ENCODE measurements around the gene PDLIM5.

The PDLIM5 gene

DNA sequence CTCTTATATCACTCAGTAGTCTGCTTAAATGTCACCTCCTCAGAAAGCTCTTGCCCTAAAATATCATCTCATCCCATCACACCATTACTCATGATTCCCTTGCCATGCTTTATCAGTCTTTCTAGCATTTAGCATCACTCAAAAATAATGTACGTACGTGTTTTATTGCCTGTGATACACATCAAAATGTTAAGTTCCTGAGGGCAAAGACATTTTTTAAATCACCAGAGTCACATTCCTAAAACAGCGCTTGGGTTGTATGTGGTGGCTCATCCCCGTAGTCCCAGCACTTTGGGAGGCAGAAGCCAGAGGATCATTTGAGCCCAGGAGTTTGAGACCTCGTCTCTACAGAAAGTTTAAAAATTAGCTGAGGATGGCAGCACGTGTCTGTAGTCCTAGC lies 21.3 kb upstream of the PDLIM5 start:
- DNase-seq, result no peak

DNA sequence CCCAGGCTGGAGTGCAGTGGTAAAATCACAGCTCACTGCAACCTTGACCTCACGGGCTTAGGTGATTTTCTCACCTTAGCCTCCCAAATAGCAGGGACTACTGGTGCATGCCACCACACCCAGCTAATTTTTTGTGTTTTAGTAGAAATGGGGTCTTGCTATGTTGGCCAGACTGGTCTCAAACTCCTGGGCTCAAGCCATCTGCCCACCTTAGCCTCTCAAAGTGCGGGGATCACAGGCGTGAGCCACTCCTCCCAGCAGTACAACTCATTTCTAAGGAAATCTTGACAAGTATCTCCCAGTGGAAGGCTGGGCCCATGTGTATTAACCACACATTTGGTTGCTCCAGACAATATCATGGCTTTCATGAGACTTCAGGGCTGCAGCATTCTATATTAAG lies 20.4 kb upstream of the PDLIM5 start:
- DNase-seq, result no peak

DNA sequence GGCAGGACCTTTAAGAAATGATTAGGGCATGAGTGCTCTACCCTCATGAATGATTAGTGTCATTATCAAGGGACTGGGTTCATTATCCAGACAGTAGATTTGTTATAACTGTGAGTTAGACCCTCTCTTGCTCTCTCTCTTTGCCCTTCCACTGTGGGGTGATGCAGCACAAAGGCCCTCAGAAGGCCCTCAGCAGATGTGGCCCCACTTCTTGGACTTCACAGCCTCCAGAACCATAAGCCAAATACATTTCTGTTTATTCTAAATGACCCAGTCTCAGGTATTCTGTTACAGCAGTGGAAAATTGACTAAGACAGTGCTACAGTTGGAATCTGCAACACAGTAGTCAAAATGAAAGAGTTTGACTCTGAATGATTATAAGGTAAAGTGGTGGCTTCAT lies 17.2 kb upstream of the PDLIM5 start:
- no peak for DNase-seq

DNA sequence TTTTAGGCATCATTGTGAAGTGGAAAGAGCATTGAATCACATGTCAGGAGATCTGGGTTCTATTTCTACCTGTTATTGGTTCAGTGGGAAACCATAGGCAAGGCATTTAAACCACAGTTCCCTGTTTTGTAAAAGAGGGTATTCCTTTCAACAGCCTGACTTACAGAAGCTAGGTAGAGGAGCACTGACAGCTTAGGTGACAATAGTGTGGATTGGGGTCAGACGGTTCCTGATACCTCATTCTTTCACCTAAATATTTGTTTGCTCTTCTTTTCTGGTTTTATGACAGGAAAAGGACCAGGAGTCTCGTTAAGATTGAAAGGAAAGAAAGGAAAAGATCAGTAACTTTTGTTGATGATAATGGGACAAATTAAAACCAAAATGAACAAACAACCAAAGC lies 15.9 kb upstream of the PDLIM5 start:
- DNase-seq, result no peak

DNA sequence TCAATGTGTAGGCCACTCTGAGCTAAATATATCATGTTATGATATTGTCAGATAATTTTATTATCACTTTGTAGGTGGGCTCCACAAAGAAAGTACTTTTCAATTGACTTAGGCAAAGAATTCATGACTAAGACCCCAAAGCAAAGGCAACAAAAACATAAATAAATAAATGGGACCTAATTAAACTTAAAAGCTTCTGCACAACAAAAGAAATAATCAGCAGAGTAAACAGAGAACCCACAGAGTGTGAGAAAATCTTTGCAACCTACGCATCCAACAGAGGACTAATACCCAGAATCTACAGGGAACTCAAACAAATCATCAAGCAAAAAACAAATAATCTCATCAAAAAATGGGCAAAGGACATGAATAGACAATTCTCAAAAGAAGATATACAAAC lies 15.2 kb upstream of the PDLIM5 start:
- DNase-seq, result no peak

DNA sequence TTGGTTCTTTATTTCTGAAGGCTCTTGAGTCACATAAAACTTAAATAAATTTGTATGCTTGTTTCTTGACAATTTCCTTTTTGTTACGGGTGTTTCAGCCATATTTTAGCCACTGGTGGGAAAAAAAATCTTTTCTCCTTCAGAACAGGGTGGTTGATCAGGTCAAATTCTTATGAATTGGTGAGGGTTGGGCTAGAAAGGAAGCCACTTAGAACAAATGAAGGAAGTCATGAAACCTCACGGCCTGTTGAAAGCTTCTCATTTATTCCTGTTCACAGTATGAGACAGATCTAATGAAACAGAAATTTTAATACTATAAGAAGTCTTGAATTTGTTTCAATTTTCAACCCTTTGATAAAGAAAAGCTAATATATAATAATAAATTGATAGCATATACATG lies 12.1 kb upstream of the PDLIM5 start:
- no peak for DNase-seq

DNA sequence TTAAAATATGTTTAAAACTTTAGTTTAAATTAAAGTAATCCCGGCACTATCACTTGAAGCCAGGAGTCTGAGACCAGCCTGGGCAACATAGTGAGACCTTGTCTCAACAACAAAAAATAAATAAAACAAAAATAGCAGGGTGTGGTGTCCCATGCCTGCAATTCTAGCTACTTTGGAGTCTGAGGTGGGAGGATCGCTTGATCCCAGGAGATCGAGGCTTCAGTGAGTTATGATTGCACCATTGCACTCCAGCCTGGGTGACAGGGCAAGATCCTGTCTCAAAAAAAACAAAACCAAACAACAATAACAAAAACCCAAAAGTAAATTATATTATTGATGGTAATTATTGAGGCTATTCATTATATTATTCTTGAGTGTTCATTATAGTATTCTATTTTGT lies 9.9 kb upstream of the PDLIM5 start:
- no peak for DNase-seq

DNA sequence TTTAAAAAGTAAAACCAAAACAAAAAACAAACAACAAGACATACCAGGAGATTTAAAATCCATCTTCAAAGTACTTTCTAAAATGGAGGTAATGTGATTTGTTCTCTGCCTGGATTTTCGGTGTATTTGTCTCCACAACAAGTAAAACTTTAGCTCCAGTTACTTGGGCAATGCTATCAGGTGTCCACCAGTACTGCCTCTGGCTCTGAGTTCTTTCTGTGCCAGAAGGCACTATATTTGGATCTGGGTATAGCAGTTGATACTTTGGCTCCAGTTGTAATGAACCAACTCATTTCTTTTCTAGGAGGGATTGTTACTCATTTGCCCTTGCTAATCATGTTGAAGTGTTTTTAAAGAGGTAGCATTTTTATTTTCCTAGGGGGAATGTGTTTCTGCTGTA lies 9.5 kb upstream of the PDLIM5 start:
- no peak for DNase-seq

DNA sequence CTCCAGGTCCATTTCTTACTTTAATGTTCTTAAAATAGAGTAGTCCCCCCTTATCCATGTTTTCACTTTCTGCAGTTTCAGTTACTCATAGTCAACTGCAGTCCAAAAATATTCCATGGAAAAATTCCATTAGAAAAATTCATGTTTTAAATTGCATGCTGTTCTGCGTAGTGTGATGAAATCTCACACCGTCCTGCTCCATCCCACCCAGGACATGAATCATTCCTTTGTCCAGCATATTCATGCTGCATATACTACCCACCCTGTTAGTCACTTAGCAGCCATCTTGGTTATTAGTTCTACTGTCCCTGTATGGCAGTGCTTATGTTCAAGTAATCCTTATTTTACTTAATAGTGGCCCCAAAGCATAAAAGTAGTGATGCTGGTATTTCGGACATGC lies 5.4 kb upstream of the PDLIM5 start:
- DNase-seq, result peak in 1 of 2 experiments; percentile 3

DNA sequence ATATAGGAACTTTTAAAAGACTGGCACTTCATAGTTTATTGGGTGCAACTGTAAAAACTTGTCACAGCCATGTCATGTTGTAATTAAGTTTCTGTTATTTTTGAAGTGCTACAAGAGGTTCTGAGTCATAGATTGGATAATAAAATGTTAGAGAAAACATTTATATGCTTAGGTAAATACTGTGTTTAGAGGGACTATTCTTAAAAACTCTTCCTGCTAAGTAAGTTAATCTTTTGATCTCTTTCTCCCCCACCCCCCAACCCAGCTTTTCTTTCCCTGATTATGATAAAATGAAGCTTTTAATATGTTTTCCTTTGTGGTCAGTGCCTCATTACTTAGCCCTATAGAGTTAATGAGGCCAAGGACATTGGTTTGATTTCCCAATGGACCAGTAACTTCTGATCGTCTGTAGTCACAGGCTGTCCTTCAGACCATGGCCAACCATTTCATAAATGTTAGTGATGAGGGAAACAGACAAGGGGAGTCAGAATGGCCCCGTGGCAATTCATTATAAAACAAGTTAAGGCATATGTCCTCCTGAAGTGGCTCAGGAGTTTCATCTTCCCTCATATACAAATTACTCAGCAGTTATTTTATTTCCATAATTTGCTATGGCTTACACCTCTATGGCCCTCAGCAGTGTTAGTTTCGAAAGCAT lies 3.9 kb upstream of the PDLIM5 start:
- no peak for DNase-seq

DNA sequence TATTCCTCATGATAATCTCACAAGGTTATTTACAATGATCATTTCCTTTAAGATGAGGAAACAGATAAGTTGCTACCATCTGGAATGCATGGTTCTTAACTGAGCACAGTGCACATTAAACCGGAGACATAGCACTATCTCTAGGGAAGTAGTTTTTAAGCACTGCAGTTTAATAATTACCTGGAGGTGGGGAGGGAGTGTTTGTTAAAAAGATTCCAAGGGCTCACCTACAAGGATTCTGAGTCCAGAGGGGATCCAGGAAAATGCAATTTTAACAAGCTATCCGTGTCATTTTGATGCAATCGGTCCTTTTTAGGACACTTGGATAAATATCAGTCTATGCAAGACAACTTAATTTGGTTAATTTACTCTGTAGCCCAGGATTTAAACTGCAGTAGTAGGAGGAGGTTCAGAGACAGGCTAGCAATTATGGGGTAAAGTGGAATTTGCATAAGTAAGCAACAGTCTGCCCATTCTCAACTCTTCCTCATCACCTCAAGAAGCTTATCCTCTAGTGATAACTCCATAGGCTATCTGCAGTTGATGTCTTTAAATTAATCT lies 2.8 kb upstream of the PDLIM5 start:
- DNase-seq, result no peak

DNA sequence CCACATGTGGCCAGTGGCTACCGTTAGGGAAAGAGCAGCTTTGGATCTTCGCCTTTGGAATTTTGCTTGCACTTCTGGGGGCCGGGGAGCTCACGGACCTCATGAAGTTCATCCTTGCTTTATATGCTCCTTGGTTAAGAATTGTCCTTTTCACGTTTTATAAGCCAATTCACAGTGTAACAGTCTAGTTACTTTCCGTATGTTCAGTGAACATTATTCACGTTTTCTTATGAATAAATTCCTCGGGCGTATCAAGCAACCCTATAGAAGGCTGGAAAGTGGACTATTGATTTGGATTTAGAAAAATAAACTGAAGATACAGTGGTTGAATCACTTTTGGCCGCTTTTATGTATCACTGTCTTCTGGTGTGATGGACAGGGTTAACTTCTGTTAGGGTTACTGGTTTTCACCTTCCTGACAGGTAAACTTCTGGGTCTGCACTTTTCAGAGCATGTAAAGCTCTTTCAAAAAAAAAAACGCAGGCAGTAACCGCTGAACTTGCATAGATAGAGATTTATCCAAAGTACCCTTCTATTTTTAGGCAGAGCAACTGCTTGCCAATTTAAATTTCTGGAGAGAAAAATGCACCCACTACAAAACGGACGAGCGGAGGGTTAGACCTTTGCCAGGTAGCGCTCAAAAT lies 569 bp upstream of the PDLIM5 start:
- DNase-seq, result no peak

DNA sequence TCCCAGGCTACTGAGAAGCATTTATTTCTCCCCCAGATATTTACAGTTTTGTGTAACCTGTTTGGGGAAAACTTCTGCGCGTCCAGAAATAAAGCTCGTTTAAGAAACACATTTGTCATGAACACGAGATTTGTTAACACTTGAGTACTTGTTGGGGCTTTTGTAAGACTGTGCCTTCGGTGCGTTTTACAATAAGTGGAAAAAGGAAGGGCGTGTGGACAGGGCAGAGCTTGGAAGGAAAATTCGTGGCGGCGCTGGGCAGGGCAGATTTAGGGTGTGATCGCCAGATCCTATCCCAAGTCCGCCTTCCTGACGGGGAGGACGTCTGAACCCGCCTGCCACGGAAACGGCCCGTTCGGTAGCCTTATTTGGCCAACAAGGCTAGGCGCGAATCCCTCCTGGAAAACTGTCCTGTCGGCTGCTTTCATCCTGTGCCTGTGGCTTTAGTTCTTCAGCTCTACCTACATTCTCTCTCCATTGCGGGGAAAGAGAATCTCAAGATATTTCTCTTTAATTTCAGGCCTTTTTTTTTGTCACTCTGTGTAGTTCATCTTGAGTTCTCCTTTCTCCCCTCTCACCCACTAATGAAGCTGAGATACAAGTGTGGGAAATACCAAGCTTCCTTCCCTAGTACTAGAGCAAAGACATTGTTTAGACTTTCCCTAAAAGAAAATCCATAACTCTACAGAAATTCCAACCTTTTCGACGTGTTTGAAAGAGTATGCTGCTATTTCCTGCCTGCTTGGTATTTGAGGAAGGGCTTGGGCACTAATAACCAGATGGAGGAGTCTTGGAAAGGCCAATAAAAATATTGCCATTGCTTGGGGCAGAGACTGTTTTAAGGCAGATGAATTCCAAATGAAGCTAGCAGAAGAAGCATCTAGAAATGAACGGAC lies 982 bp downstream of the PDLIM5 start:
- peak; percentile 2 to 67 for DNase-seq

DNA sequence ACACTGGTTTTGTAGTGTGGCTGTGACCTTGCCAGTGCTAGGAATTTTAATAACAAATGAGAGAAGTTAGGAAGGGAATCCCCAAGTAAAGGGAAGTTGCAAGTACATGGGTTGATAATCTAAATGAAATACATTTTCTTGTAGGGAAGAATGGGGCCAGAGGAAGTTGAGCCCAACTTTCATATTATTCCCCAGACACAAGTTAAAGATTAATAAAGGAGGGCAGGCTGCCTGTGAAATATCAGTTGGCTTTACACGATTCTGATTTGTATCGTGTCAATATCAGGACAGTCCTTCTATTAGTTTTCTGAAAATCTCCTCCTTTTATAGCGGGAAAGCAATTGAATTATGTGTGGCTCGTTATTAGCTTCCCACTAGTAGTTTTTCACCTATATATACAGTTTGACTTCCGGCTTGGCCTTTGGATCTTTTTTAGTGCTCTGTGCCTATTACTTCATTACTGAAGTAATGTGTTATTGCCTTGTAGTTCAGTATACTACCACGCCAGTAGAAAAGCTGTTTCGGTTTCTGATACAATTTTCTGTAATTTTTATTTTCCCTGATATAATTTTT lies 1.7 kb downstream of the PDLIM5 start:
- peak in 1 of 2 experiments; percentile 30 for DNase-seq

DNA sequence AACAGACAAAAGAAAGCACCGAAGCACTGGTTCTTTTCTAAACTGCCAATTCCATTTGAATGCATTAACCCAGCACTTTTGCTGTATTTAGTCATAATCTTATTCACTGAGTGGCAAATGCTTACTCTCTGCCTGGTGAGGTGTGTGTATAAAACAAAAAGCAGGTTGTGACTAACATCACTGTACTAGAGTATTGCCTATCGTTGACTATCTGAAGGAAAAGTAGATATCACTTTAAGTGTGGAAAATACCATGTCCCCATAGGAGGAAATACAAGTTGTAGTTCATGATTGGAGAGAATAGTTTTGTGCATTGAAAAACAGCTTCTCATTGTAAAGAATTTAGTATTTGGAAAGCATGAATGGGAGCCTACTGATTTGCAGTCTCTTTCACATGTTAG lies 2.7 kb downstream of the PDLIM5 start:
- no peak for DNase-seq

DNA sequence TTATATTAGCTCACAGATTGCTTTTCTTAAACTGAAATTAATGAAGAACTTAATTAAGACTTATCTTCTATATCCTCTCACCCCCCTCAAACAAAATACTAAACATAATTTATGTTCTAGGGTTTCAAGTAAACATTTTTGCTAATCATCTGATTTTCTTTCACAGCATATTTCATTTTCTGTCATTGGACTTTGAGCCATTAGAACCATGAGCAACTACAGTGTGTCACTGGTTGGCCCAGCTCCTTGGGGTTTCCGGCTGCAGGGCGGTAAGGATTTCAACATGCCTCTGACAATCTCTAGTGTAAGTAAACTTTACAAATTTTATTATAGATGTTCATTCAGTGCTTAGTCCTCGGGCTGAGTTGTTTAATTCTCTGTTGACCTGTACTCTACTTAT lies 3.3 kb downstream of the PDLIM5 start:
- DNase-seq, result peak in 1 of 2 experiments; percentile 9

DNA sequence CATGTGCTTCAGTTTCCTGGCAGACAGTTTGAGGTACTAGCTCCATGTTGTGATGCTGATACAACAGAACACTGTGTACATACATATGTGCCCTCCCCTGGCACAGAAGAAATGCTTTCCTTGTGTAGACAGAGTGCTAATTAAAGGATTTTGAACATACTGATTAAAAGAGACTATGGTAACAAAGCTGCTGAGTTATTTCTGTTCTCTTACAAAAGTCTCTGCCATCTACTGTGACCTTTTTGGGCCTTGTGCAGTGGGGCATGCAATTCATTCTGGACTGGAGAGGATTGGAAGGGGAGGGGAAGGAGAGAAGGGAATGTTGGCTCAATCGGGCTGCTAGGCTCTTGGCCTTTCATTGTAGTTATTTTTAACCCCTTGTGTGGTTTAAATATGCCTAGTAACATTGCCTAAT lies 6.0 kb downstream of the PDLIM5 start:
- no peak for DNase-seq

DNA sequence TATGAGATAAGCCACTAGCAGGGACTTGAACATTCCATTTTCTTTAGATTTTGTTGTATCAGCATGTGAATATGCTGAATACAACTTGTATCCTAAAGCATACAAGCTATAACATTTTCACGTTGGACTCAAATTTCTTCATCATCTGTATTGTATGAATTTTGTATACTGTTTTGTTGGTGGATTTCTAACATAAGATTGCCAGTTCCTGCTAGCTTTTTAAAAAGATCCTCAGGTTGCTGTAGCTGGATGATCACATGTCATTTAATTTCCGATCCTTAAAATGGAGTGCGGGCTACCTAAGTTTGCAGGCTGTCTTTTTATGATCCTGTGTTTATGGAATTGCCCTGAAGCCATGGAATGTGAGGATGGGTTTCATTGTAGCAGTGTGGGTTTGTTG lies 6.9 kb downstream of the PDLIM5 start:
- no peak for DNase-seq

DNA sequence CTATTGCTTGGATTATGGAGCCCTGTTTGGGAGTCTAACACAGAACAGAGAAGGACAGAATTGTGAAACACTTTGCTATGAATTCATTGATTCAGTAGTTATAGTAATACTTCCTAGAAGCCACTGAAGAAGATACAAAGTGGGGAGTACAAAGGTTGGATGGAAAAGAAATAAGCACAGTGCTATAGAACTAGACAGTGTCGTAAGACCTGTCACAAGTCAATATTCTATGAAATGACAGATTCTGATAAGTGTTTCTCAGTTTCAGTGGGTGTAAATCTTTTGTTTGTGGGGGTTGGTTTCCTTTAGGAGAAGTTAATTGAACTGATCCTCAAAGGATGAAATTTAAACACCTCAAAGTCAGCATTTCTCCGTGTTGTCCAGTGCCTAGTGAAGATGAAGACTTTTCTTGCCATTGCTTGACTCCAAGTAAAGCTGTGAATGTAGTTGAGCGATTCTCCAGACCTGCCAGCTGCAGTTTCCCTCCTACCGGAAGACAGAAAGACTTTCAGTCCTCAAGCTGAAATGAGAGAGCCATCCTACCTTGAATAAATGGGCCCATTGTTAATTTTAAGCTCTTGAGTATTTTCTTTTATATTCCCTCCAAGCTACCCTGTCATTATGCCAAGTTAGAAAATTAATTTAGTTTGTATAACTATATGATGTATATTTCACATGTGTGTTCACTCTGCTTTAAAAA lies 7.9 kb downstream of the PDLIM5 start:
- DNase-seq, result no peak

DNA sequence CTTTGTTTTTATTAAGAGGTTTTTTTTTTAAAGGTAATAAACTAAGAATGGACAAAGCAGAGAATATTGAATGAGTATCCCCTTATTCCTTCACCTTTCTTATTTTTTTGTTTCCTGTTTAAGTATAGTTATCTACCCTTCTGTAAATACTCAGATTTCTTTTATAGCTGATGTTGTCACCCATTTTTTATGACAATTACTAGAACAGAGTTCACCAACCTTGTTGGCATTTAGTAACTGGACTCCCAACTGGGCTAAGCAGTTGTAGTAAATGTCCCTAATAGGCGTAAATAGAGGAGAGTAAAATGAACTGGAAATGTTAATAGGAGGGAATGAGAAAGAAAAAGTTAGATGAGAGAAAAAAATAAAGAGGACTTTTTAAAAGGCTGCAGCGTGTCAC lies 9.8 kb downstream of the PDLIM5 start:
- no peak for DNase-seq

DNA sequence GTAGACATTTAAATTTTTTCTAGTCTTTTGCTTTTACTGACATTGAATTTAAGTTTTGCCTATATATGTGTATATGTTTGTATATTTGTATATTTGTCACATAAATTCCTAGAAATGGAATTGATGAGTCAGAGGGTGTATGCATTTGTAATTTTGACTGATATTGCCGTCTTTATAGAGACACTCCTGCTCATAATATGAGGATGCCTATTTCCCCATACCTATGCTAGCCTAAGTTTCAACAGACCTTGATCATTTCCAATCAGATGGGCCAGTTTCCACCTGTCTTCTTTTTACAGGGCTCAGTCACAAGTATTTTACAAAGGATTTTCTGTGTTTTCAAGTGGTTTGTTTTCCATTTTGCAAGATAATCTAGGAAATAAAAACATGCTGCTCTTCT lies 10.8 kb downstream of the PDLIM5 start:
- DNase-seq, result no peak

DNA sequence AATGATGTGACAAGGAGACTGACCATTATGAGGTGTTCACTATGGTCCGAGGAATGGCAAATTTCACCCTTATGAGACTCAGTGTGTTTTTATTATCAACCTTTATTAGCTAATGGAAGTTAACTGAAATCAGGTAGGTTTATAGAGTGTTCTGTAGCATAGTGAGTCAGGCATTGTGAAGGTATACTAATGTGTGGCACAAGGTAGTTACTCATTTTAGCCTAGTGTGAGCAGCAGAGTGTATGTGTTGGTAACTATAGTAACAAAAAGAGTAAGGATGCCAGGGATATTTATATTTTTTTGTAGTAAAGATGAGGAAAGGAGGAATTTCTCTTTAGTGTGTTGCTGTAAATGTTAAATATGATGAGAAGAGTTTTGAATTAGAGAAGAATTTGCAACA lies 12.0 kb downstream of the PDLIM5 start:
- DNase-seq, result no peak

DNA sequence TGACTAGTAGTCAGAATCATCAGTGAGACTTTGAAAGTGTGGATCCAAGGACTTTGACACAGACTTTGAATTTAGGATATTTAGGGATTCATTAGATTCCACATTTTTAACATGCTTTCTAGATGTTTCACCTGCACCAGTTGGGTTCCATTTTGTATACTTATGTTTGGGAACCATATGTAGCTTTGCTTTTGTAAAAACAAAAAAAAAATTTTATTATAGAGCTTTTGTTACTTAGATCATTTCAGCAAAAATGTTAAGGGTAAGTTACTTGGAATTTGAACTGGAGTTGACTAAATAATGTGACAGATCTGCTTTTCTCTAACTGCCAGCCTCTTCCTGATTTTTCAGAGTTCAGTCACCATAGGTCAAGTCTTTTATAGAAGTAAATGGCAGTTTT lies 14.6 kb downstream of the PDLIM5 start:
- DNase-seq, result no peak

Measured in SW 1271 (cell line).